Measurements from ENCODE around the gene AMPD1. TPM values are rescaled to one million over a fixed set of nuclear protein-coding genes. Genes with fewer than 3 reads are reported as not detected.

Gene AMPD1
- total RNA-seq, 2 donors from 2014 or later, result 0.41 TPM; not detected in 1

- no peak for TF ChIP-seq CTCF (IDR thresholded peaks at IDR 0.05)
- H3K9me3 ChIP-seq, result no peaks in the 10 kb centered on the region
- H3K27me3 ChIP-seq (replicated peaks; ENCODE audit: insufficient read depth), result no peaks in the 10 kb centered on the region
- H3K36me3 ChIP-seq, result peaks cover 23% of the 10 kb centered on the region
- ATAC-seq (ENCODE audit: insufficient number of reproducible peaks, low FRiP score, low read depth), result no peak
- peaks cover 8 to 16% of the 10 kb centered on the region in 2 donors for H3K4me1 ChIP-seq (ENCODE audit: control insufficient read depth in 1 of 2, low read depth in 2 of 2)
- H3K4me3 ChIP-seq, result no peak overlapping the region
- DNase-seq (ENCODE audit: low spot score), result no peak
- no peak overlapping the region for H3K27ac ChIP-seq
Measured at GRCh38 chr1:114712977-114713376, 17.6 kb upstream of the AMPD1 start.

DNA sequence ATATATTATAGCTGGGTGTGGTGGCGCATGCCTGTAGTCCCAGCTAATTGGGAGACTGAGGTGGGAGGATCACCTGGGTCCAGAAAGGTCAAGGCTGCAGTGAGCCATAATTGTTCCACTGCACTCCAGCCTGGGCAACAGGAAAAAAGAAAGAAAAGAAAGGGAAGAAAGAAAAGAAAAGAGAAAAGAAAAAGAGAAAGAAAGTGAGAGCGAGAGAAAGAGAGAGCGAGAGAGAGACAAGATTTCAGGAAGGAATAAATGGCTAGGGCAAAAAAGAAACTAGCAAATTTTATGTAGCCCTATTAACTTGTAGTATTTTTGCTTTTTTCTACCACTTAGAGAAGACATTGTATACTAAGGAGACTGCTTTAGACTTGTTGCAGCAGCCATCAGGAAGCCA lies 15.0 kb upstream of the AMPD1 start:
- no peak for TF ChIP-seq CTCF (IDR thresholded peaks at IDR 0.05)
- H3K36me3 ChIP-seq, result peaks cover 44% of the 10 kb centered on the region
- no peak for ATAC-seq (ENCODE audit: insufficient number of reproducible peaks, low FRiP score, low read depth)

DNA sequence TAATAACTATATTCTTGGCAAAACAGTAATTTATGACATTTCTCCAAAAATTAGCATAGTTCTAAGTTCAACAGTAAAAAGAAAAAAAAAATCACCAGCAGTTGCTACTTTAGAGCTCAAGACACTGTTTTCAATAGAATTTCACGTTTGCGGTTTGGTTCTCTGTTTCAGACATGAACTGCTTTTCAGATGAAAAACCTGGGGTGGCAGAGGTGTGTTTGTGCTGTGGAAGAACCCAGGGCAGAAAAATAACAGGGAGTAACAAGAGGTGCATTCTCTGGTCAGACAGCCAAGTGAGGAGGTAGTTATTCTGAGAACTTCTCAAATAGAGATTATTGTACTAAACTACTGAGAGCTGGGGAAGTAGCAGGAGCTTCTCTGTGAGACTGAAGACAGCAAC lies 12.3 kb upstream of the AMPD1 start:
- Histone ChIP-seq H3K27ac (no peak overlapping the region), H3K4me3 (no peak overlapping the region), H3K27me3 (replicated peaks; ENCODE audit: insufficient read depth) (no peaks in the 10 kb centered on the region), H3K4me1 (ENCODE audit: control insufficient read depth in 1 of 2, low read depth in 2 of 2) (no peaks in the 10 kb centered on the region), H3K9me3 (no peaks in the 10 kb centered on the region), H3K36me3 (peaks cover 44% of the 10 kb centered on the region)
- DNase-seq (ENCODE audit: low spot score) (no peak), ATAC-seq (ENCODE audit: insufficient number of reproducible peaks, low FRiP score, low read depth) (no peak)
- TF ChIP-seq CTCF (IDR thresholded peaks at IDR 0.05), result no peak

More for the DNA sequence above, 15.0 kb upstream of the AMPD1 start:
- Histone ChIP-seq H3K27ac (no peak overlapping the region), H3K27me3 (replicated peaks; ENCODE audit: insufficient read depth) (no peaks in the 10 kb centered on the region), H3K9me3 (no peaks in the 10 kb centered on the region), H3K4me3 (no peak overlapping the region), H3K4me1 (ENCODE audit: control insufficient read depth in 1 of 2, low read depth in 2 of 2) (peaks cover 5 to 6% of the 10 kb centered on the region in 2 donors)
- no peak for DNase-seq (ENCODE audit: low spot score)

DNA sequence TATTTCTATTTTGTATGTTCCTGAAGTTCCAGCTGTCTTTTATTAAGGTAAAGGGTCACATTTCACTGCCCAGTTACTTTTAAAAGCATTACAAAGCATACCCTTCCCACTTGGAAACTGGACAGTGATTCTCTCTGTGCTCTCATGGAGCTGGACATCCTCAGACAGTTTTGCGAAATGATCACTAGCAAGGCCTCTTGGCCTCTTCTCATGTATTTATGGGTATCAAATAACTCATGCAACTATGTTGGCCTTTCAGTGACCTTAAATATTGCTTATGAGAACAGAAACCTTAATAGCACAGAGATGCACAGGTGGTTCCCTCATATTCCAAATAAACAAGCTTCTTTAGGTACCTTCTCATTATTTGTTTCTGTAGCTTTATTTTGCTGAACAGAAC lies 7.9 kb upstream of the AMPD1 start:
- no peak for DNase-seq (ENCODE audit: low spot score)
- H3K4me3 ChIP-seq, result no peak overlapping the region
- H3K4me1 ChIP-seq (ENCODE audit: control insufficient read depth in 1 of 2, low read depth in 2 of 2), result no peaks in the 10 kb centered on the region
- H3K36me3 ChIP-seq, result peaks cover 24% of the 10 kb centered on the region
- H3K9me3 ChIP-seq, result no peaks in the 10 kb centered on the region
- H3K27me3 ChIP-seq (replicated peaks; ENCODE audit: insufficient read depth), result no peaks in the 10 kb centered on the region
- no peak for ATAC-seq (ENCODE audit: insufficient number of reproducible peaks, low FRiP score, low read depth)
- TF ChIP-seq CTCF (IDR thresholded peaks at IDR 0.05), result no peak
- no peak overlapping the region for H3K27ac ChIP-seq

DNA sequence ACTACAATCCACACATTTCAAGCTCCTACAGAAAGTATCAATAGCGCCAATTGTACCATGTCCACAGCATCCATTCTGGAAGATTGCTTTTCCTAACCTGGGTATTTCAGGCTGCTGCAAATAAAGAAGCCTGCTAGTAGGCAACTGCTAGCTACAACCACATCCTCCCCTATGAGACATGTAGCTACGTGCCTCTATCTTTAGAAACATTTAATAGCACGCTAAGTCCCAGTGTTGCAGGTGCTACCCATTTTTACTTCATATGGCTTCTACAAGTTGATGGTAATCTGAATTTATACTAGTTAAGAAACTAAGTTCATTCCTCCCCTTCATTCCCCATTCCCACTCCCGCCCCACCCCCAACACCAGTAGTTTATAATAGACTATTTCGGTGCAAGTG lies 7.4 kb upstream of the AMPD1 start:
- H3K27ac ChIP-seq, result no peak overlapping the region
- no peak overlapping the region for H3K4me3 ChIP-seq
- H3K4me1 ChIP-seq (ENCODE audit: control insufficient read depth in 1 of 2, low read depth in 2 of 2), result no peaks in the 10 kb centered on the region
- no peak for DNase-seq (ENCODE audit: low spot score)
- TF ChIP-seq CTCF (IDR thresholded peaks at IDR 0.05), result no peak
- ATAC-seq (ENCODE audit: insufficient number of reproducible peaks, low FRiP score, low read depth), result no peak
- peaks cover 19% of the 10 kb centered on the region for H3K36me3 ChIP-seq
- H3K27me3 ChIP-seq (replicated peaks; ENCODE audit: insufficient read depth), result no peaks in the 10 kb centered on the region
- H3K9me3 ChIP-seq, result no peaks in the 10 kb centered on the region
